ENCODE measurements around the gene MYCN. TPM values are rescaled to one million over a fixed set of nuclear protein-coding genes. Genes with fewer than 3 reads are reported as not detected.
A peak's percentile ranks its signal among the peaks of the same experiment; 100 is the strongest.
"Not testable (repeated sequence)": the region's sequence is repeated elsewhere in the genome, so short reads cannot be mapped to it uniquely, and the experiment has no call there.

MYCN gene
- total RNA-seq, 4 donors from 2014 or later = 0.48 to 7.0 (median 0.82) TPM; not detected in 1

DNA sequence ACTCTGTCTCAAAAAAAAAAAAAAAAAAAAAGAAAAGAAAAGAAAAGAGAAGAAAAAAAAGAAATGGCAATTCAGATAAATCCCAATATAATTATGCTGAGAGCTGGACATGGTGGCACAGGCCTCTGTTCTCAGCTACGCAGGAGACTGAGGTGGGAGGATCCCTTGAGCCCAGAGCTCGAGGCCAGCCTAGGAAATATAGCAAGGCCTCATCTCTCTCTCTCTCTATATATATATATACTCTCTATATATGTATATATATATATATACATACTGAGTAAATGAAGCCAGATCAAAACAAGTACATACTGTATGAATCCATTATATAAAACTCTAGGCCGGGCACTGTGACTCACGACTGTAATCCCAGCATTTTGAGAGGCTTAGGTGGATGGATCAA is 30.6 kb upstream of the MYCN start:
- Histone ChIP-seq H3K27me3 (no peaks in the 10 kb centered on the region), H3K27ac (no peak overlapping the region), H3K4me1 (peaks cover 0 to 17% (median 5%) of the 10 kb centered on the region in 4 donors), H3K36me3 (no peaks in the 10 kb centered on the region), H3K9me3 (no peaks in the 10 kb centered on the region), H3K4me3 (no peak overlapping the region)
- TF ChIP-seq POLR2A (IDR thresholded peaks at IDR 0.05) (no peak), EP300 (IDR thresholded peaks at IDR 0.05; ENCODE audit: low read depth) (no peak), POLR2AphosphoS5 (IDR thresholded peaks at IDR 0.05) (no peak)
- TF ChIP-seq, protein P1, sequence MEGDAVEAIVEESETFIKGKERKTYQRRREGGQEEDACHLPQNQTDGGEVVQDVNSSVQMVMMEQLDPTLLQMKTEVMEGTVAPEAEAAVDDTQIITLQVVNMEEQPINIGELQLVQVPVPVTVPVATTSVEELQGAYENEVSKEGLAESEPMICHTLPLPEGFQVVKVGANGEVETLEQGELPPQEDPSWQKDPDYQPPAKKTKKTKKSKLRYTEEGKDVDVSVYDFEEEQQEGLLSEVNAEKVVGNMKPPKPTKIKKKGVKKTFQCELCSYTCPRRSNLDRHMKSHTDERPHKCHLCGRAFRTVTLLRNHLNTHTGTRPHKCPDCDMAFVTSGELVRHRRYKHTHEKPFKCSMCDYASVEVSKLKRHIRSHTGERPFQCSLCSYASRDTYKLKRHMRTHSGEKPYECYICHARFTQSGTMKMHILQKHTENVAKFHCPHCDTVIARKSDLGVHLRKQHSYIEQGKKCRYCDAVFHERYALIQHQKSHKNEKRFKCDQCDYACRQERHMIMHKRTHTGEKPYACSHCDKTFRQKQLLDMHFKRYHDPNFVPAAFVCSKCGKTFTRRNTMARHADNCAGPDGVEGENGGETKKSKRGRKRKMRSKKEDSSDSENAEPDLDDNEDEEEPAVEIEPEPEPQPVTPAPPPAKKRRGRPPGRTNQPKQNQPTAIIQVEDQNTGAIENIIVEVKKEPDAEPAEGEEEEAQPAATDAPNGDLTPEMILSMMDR (IDR thresholded peaks at IDR 0.05) = no peak
- no peak for DNase-seq
- intact Hi-C loops (cut with DNase I; ENCODE audit: low total_unique reads) (no loop called here), in situ Hi-C loops (cut with MboI; ENCODE audit: low pct_ligation_motif_present in 1 of 4, low pct_unique_long_range_greater_than_20kb in 1 of 4, low sequenced_read_pairs in 3 of 4) (no loop called here)
- 90% methylated on average over 2 to 4 of the region's 4 CpGs for WGBS, 2 donors (ENCODE audit: low coverage in 1 of 2)

DNA sequence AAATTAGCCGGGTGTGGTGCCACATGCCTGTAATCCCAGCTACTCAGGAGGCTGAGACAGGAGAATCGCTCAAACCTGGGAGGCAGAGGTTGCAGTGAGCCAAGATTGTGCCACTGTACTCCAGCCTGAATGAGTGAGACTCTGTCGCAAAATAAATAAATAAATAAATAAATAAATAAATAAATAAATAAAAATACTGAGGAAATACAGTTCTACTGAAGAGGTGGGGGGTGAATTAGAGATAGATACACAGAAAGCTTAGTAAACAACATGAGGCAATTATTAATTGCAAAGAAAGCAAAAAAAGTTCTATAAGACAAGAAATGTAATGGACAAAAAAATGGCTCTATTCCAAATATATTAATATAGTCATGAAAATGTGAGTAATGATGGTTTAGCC is 29.1 kb upstream of the MYCN start:
- H3K27ac ChIP-seq; H3K27me3 ChIP-seq; in situ Hi-C loops (cut with MboI; ENCODE audit: low pct_ligation_motif_present in 1 of 4, low pct_unique_long_range_greater_than_20kb in 1 of 4, low sequenced_read_pairs in 3 of 4); H3K4me3 ChIP-seq; intact Hi-C loops (cut with DNase I; ENCODE audit: low total_unique reads); DNase-seq; H3K9me3 ChIP-seq; H3K36me3 ChIP-seq: not testable (repeated sequence)
- 89 to 92% methylated on average over 2 to 3 of the region's 3 CpGs for WGBS, 2 donors (ENCODE audit: low coverage in 1 of 2)
- H3K4me1 ChIP-seq = peaks cover 0 to 20% (median 7%) of the 10 kb centered on the region in 4 donors

DNA sequence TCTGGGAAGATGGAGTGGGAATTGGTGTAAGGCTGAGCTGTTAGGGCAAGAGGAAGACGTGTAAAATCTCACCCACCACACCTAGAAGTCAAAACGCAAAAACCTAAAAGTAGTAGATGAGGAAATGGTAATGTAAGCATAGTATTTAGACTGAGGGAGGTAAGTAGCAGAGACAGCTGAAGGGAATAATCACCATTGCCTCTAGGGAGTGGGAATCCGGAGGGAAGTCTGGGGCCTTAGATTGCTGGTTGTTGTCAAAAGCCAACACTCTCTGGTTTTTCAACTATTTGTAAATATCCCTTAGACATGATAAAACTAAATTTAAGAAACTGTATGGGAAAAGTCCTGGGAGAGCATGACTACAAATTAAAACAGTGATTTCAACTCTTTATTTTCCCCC is 28.7 kb upstream of the MYCN start:
- 77 to 79% methylated on average over 3 of the region's 3 CpGs for WGBS, 2 donors (ENCODE audit: low coverage in 1 of 2)
- TF ChIP-seq POLR2AphosphoS5 (IDR thresholded peaks at IDR 0.05) = no peak
- no peak for TF ChIP-seq POLR2A (IDR thresholded peaks at IDR 0.05)
- no peak for TF ChIP-seq EP300 (IDR thresholded peaks at IDR 0.05; ENCODE audit: low read depth)
- TF ChIP-seq, protein P1 (IDR thresholded peaks at IDR 0.05) = no peak
- Histone ChIP-seq H3K36me3 (no peaks in the 10 kb centered on the region), H3K9me3 (no peaks in the 10 kb centered on the region), H3K4me1 (peaks cover 0 to 20% (median 7%) of the 10 kb centered on the region in 4 donors), H3K4me3 (no peak overlapping the region), H3K27ac (peak overlapping the region in 2 of 4 donors; percentile 12 to 57), H3K27me3 (no peaks in the 10 kb centered on the region)
- DNase-seq = no peak
- intact Hi-C loops (cut with DNase I; ENCODE audit: low total_unique reads) = no loop called here
- in situ Hi-C loops (cut with MboI; ENCODE audit: low pct_ligation_motif_present in 1 of 4, low pct_unique_long_range_greater_than_20kb in 1 of 4, low sequenced_read_pairs in 3 of 4) = no loop called here

DNA sequence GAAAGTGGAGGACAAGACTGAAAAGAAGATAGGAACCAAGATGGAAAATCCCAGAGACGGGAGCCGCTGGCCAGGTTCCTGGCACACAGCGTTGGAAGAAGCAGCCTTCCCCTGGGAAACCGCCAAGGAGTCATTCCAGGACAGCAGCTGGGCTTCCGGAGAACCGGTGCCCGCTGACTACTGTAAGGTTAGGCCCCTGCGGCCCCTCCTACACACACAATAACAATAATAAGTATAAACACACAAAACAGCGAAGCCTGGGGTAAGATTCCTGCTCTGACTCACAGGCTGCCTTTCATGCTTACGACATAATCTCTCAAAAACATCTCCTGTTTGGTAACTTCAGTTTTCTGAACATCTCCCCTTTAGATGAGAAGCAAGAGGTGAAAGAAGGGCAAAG is 28.1 kb upstream of the MYCN start:
- TF ChIP-seq POLR2A (IDR thresholded peaks at IDR 0.05) = no peak
- peak in 1 of 3 donors; percentile 14 for TF ChIP-seq POLR2AphosphoS5 (IDR thresholded peaks at IDR 0.05)
- TF ChIP-seq, protein P1 (IDR thresholded peaks at IDR 0.05) = no peak
- no peak for TF ChIP-seq EP300 (IDR thresholded peaks at IDR 0.05; ENCODE audit: low read depth)
- peak; percentile 42 for DNase-seq
- H3K4me1 ChIP-seq = peaks cover 0 to 20% (median 7%) of the 10 kb centered on the region in 4 donors
- H3K4me3 ChIP-seq = no peak overlapping the region
- WGBS, 2 donors (ENCODE audit: low coverage in 1 of 2) = 43 to 53% methylated on average over 7 to 10 of the region's 10 CpGs
- no peaks in the 10 kb centered on the region for H3K9me3 ChIP-seq
- no peaks in the 10 kb centered on the region for H3K27me3 ChIP-seq
- no peaks in the 10 kb centered on the region for H3K36me3 ChIP-seq
- in situ Hi-C loops (cut with MboI; ENCODE audit: low pct_ligation_motif_present in 1 of 4, low pct_unique_long_range_greater_than_20kb in 1 of 4, low sequenced_read_pairs in 3 of 4) (no loop called here), intact Hi-C loops (cut with DNase I; ENCODE audit: low total_unique reads) (no loop called here)
- H3K27ac ChIP-seq = peak overlapping the region in 2 of 4 donors; percentile 12 to 57

DNA sequence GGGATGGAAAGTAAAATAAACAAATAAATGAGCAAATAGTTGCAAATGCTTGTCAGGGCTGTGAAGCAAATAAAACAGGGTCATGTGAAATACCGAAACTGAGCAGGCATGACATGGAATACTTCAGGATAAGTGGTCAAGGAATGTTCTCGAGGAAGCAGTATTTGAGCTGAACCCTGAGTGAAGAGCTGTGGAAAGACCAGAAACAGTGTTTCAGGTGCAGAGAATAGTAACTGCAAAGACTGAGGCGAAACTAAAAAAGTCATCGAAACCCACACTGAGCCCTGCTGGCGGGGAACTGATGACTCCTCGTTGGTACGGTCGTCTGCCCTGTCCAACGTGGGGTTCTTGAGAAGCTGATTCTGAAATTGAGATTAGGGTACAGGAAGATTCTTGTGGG is 27.2 kb upstream of the MYCN start:
- no peak overlapping the region for H3K4me3 ChIP-seq
- in situ Hi-C loops (cut with MboI; ENCODE audit: low pct_ligation_motif_present in 1 of 4, low pct_unique_long_range_greater_than_20kb in 1 of 4, low sequenced_read_pairs in 3 of 4) (no loop called here), intact Hi-C loops (cut with DNase I; ENCODE audit: low total_unique reads) (no loop called here)
- H3K36me3 ChIP-seq = no peaks in the 10 kb centered on the region
- no peak for TF ChIP-seq POLR2AphosphoS5 (IDR thresholded peaks at IDR 0.05)
- H3K27ac ChIP-seq = no peak overlapping the region
- H3K4me1 ChIP-seq = peaks cover 0 to 20% (median 7%) of the 10 kb centered on the region in 4 donors
- no peaks in the 10 kb centered on the region for H3K27me3 ChIP-seq
- DNase-seq = no peak
- WGBS, 2 donors (ENCODE audit: low coverage in 1 of 2) = 86% methylated on average over 8 to 9 of the region's 9 CpGs
- no peaks in the 10 kb centered on the region for H3K9me3 ChIP-seq

All from transverse colon (tissue), 4 donors.